ENCODE results near the gene EFNA1.

DNA sequence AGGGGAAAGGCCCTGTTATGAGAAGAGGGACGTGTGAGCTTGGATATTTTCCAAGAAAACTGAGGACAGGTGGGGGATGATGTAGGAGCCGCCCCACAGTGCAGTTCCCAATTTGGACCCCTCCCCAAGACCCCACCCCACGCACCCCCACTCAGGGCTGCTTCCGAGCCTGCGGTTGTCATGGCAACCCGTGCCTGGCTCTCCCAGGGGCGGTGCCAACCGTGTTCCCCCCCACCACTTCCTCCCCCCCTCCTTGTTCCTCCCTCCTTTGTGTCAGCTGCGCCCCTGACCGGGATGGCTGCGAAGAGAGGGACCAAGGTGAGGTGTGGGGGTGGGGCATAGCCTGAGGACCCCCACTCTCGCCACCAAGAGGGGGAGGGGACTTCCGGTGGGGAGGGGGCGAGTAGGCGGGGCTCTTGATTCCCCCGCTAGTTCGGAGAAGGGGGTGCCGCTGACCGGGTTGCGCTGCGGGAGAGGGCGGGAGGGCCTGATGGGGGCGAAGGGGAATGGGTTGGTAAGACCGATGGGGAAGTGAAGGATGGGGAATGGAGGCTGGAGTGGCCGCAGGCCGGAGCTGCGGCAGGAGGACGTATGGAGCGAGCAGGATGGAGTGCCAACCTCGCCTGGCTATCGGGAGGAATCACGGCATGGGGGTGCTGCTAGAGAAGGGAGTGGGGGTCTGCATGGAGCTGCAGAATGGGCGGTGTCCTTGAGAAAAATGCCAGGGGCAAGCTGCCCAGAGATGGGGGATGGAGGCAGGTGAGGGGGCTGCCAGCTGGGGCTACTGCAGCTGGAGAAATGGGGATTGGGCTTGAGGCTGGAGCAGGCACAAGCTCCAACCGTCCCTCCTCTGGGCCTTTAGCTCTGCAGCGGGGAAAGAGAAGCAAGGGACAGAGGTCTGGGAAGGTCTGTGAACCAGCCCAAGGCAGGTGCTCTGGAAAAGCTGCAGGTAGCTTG is 46.9 kb downstream of the EFNA1 start:
- TF ChIP-seq, protein P1, sequence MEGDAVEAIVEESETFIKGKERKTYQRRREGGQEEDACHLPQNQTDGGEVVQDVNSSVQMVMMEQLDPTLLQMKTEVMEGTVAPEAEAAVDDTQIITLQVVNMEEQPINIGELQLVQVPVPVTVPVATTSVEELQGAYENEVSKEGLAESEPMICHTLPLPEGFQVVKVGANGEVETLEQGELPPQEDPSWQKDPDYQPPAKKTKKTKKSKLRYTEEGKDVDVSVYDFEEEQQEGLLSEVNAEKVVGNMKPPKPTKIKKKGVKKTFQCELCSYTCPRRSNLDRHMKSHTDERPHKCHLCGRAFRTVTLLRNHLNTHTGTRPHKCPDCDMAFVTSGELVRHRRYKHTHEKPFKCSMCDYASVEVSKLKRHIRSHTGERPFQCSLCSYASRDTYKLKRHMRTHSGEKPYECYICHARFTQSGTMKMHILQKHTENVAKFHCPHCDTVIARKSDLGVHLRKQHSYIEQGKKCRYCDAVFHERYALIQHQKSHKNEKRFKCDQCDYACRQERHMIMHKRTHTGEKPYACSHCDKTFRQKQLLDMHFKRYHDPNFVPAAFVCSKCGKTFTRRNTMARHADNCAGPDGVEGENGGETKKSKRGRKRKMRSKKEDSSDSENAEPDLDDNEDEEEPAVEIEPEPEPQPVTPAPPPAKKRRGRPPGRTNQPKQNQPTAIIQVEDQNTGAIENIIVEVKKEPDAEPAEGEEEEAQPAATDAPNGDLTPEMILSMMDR (IDR thresholded peaks at IDR 0.05; ENCODE audit: poor library complexity): no peak
- TF ChIP-seq EZH2 (IDR thresholded peaks at IDR 0.05; ENCODE audit: borderline replicate concordance): no peak
